ENCODE results near the gene AEBP2.
"Not testable (repeated sequence)": the region's sequence is repeated elsewhere in the genome, so short reads cannot be mapped to it uniquely, and the experiment has no call there.

Gene AEBP2

GRCh38 chr12:19439059-19440018 is at the start of gene AEBP2:
TSS of gene AEBP2 (plus strand) at chr12:19439492. CDS start at chr12:19439700, 208 bp downstream.
- peak; percentile 80 to 84 for DNase-seq

GRCh38 chr12:19390051-19390598 is 49.2 kb upstream of the AEBP2 start:
- no peak for DNase-seq

- DNase-seq: not testable (repeated sequence)
Measured at GRCh38 chr12:19392644-19393043, 46.6 kb upstream of the AEBP2 start.

- no peak for DNase-seq
Measured at GRCh38 chr12:19394385-19394784, 44.9 kb upstream of the AEBP2 start.

GRCh38 chr12:19397534-19397933 is 41.8 kb upstream of the AEBP2 start:
- no peak for DNase-seq

GRCh38 chr12:19398376-19399363 is 40.6 kb upstream of the AEBP2 start:
- no peak for DNase-seq

- not testable (repeated sequence) for DNase-seq
Measured at GRCh38 chr12:19400649-19401285, 38.5 kb upstream of the AEBP2 start.

- no peak for DNase-seq
Measured at GRCh38 chr12:19402211-19402610, 37.1 kb upstream of the AEBP2 start.

- no peak for DNase-seq
Measured at GRCh38 chr12:19402743-19403431, 36.4 kb upstream of the AEBP2 start.

GRCh38 chr12:19404242-19404880 is 34.9 kb upstream of the AEBP2 start:
- DNase-seq: no peak

- DNase-seq: no peak
Measured at GRCh38 chr12:19409376-19409775, 29.9 kb upstream of the AEBP2 start.

- DNase-seq: no peak
Measured at GRCh38 chr12:19410211-19410610, 29.1 kb upstream of the AEBP2 start.

GRCh38 chr12:19410629-19411185 is 28.6 kb upstream of the AEBP2 start:
- DNase-seq: no peak

- DNase-seq: no peak
Measured at GRCh38 chr12:19411234-19412204, 27.8 kb upstream of the AEBP2 start.

- no peak for DNase-seq
Measured at GRCh38 chr12:19412844-19413243, 26.4 kb upstream of the AEBP2 start.

- DNase-seq: not testable (repeated sequence)
Measured at GRCh38 chr12:19413582-19413981, 25.7 kb upstream of the AEBP2 start.

GRCh38 chr12:19415563-19415962 is 23.7 kb upstream of the AEBP2 start:
- no peak for DNase-seq

GRCh38 chr12:19419086-19419485 is 20.2 kb upstream of the AEBP2 start:
- no peak for DNase-seq

GRCh38 chr12:19421503-19422282 is 17.6 kb upstream of the AEBP2 start:
- DNase-seq: no peak
